ENCODE results near the gene CEACAM21. TPM values are rescaled to one million over a fixed set of nuclear protein-coding genes. Genes with fewer than 3 reads are reported as not detected.

The CEACAM21 gene
- 1 to 10 TPM in 3 of 4 donors, not detected in 1; 1.7 to 9.9 (median 2.5) TPM for total RNA-seq

- Histone ChIP-seq H3K27me3 (no peaks in the 10 kb centered on the region), H3K36me3 (no peaks in the 10 kb centered on the region), H3K27ac (peak within 1 kb of the TSS; percentile 28 to 71 (median 58)), H3K9me3 (peaks cover 0 to 3% (median 0%) of the 10 kb centered on the region in 4 donors), H3K4me3 (peak within 1 kb of the TSS in 1 of 4 donors; percentile 18), H3K4me1 (no peaks in the 10 kb centered on the region)
- DNase-seq: peak in 2 of 3 donors; percentile 80 to 87
- TF ChIP-seq POLR2A (IDR thresholded peaks at IDR 0.05) (peak in 1 of 2 donors; percentile 27), CTCF (IDR thresholded peaks at IDR 0.05) (no peak)
Measured at GRCh38 chr19:41575998-41576397, at the start of gene CEACAM21. Gene CEACAM21 (plus strand): TSS chr19:41576166. CDS start chr19:41576275, 109 bp downstream.

- peaks cover 0 to 8% (median 2%) of the 10 kb centered on the region in 4 donors for H3K4me1 ChIP-seq
- H3K27ac ChIP-seq: no peak overlapping the region
- H3K9me3 ChIP-seq: peaks cover 0 to 12% (median 0%) of the 10 kb centered on the region in 4 donors
- no peak overlapping the region for H3K4me3 ChIP-seq
- no peak for DNase-seq
- no peaks in the 10 kb centered on the region for H3K36me3 ChIP-seq
- TF ChIP-seq POLR2A (IDR thresholded peaks at IDR 0.05): no peak
- TF ChIP-seq CTCF (IDR thresholded peaks at IDR 0.05): no peak
- H3K27me3 ChIP-seq: no peaks in the 10 kb centered on the region
Measured at GRCh38 chr19:41527089-41527488, 48.9 kb upstream of the CEACAM21 start.

- no peak for TF ChIP-seq CTCF (IDR thresholded peaks at IDR 0.05)
- TF ChIP-seq POLR2A (IDR thresholded peaks at IDR 0.05): no peak
- Histone ChIP-seq H3K4me1 (peaks cover 0 to 4% (median 2%) of the 10 kb centered on the region in 4 donors), H3K4me3 (no peak overlapping the region), H3K9me3 (peaks cover 0 to 12% (median 0%) of the 10 kb centered on the region in 4 donors), H3K36me3 (no peaks in the 10 kb centered on the region), H3K27me3 (no peaks in the 10 kb centered on the region), H3K27ac (no peak overlapping the region)
- DNase-seq: no peak
Measured at GRCh38 chr19:41528106-41528505, 47.9 kb upstream of the CEACAM21 start.

GRCh38 chr19:41529484-41530183 is 46.3 kb upstream of the CEACAM21 start:
- peaks cover 0 to 12% (median 0%) of the 10 kb centered on the region in 4 donors for H3K9me3 ChIP-seq
- H3K4me1 ChIP-seq: peaks cover 0 to 17% (median 2%) of the 10 kb centered on the region in 4 donors
- H3K27me3 ChIP-seq: no peaks in the 10 kb centered on the region
- no peak overlapping the region for H3K27ac ChIP-seq
- no peak for DNase-seq
- no peak overlapping the region for H3K4me3 ChIP-seq
- no peak for TF ChIP-seq POLR2A (IDR thresholded peaks at IDR 0.05)
- no peaks in the 10 kb centered on the region for H3K36me3 ChIP-seq

GRCh38 chr19:41530184-41530534 is 45.8 kb upstream of the CEACAM21 start:
- H3K4me3 ChIP-seq: no peak overlapping the region
- peaks cover 0 to 12% (median 0%) of the 10 kb centered on the region in 4 donors for H3K9me3 ChIP-seq
- no peaks in the 10 kb centered on the region for H3K36me3 ChIP-seq
- no peaks in the 10 kb centered on the region for H3K27me3 ChIP-seq
- TF ChIP-seq CTCF (IDR thresholded peaks at IDR 0.05) (no peak), POLR2A (IDR thresholded peaks at IDR 0.05) (no peak)
- DNase-seq: no peak
- peak overlapping the region in 2 of 4 donors; percentile 67 to 79 for H3K27ac ChIP-seq
- peaks cover 0 to 17% (median 2%) of the 10 kb centered on the region in 4 donors for H3K4me1 ChIP-seq

GRCh38 chr19:41530761-41531301 is 45.1 kb upstream of the CEACAM21 start:
- H3K4me1 ChIP-seq: peaks cover 0 to 17% (median 2%) of the 10 kb centered on the region in 4 donors
- TF ChIP-seq POLR2A (IDR thresholded peaks at IDR 0.05) (no peak), CTCF (IDR thresholded peaks at IDR 0.05) (no peak)
- peak overlapping the region in 2 of 4 donors; percentile 7 to 11 for H3K4me3 ChIP-seq
- H3K27ac ChIP-seq: peak overlapping the region; percentile 65 to 79 (median 69)
- peaks cover 0 to 12% (median 0%) of the 10 kb centered on the region in 4 donors for H3K9me3 ChIP-seq
- H3K27me3 ChIP-seq: no peaks in the 10 kb centered on the region
- no peak for DNase-seq
- no peaks in the 10 kb centered on the region for H3K36me3 ChIP-seq

All from Peyer's patch (tissue), 4 donors.